Fibroblast of lung (primary cell): ENCODE results near the gene HEATR9. TPM values are rescaled to one million over a fixed set of nuclear protein-coding genes. Genes with fewer than 3 reads are reported as not detected.
A peak's percentile ranks its signal among the peaks of the same experiment; 100 is the strongest.

Source experiments
- DNase-seq, 2 donors: peaks; one replicate each; pipeline versions ENCODE4 v3.0.0 to v3.0.0-alpha.2; 2010; ENCODE audit warnings: low read depth in 2 of 2
- H2AFZ ChIP-seq: 2 replicates; pipeline ENCODE4 v1.5.1; 2012; ENCODE audit warnings: low read length, control low read depth, inconsistent platforms
- H3K27ac ChIP-seq: 2 replicates; pipeline ENCODE4 v1.5.1; 2011; ENCODE audit warnings: low read length, control low read depth; ENCODE audit not compliant: insufficient read depth
- H3K27me3 ChIP-seq: 2 replicates; pipeline ENCODE4 v1.5.1; 2011; ENCODE audit warnings: mild to moderate bottlenecking, low read length; ENCODE audit not compliant: control insufficient read depth, insufficient read depth
- H3K36me3 ChIP-seq: 2 replicates; pipeline ENCODE4 v1.5.1; 2011; ENCODE audit warnings: low read length; ENCODE audit not compliant: control insufficient read depth, insufficient read depth
- H3K4me1 ChIP-seq: 2 replicates; pipeline ENCODE4 v1.5.1; 2011; ENCODE audit warnings: low read length; ENCODE audit not compliant: control insufficient read depth, insufficient read depth; ENCODE audit errors: extremely low read depth
- H3K4me2 ChIP-seq: 2 replicates; pipeline ENCODE4 v1.5.1; 2011; ENCODE audit warnings: low read length, control low read depth; ENCODE audit not compliant: insufficient read depth; ENCODE audit errors: extremely low read depth
- H3K4me3 ChIP-seq, 4 experiments: fragments of 200-600 bp in 1 of 4; sonication (generic) in 1 of 4; replicated peaks in 1 of 4; 2 replicates each; pipeline ENCODE4 v1.5.1; 2011 to 2016; ENCODE audit warnings: low read length in 4 of 4, low read depth in 3 of 4, mild to moderate bottlenecking in 3 of 4, control low read depth in 2 of 4, inconsistent platforms in 1 of 4, mixed read lengths in 1 of 4; ENCODE audit not compliant: insufficient read depth in 1 of 4; ENCODE audit errors: control extremely low read depth in 1 of 4
- H3K79me2 ChIP-seq: 2 replicates; pipeline ENCODE4 v1.5.1; 2012; ENCODE audit warnings: mild to moderate bottlenecking, low read length, inconsistent platforms; ENCODE audit not compliant: control insufficient read depth, insufficient read depth
- H3K9ac ChIP-seq: 2 replicates; pipeline ENCODE4 v1.5.1; 2011; ENCODE audit warnings: mild to moderate bottlenecking, low read length, control low read depth; ENCODE audit not compliant: insufficient read depth
- H3K9me3 ChIP-seq: 2 replicates; pipeline ENCODE4 v1.5.1; 2012; ENCODE audit warnings: low read depth, low read length; ENCODE audit not compliant: control insufficient read depth, insufficient read depth
- H4K20me1 ChIP-seq: 2 replicates; pipeline ENCODE4 v1.5.1; 2011; ENCODE audit warnings: low read length; ENCODE audit not compliant: control insufficient read depth, insufficient read depth; ENCODE audit errors: extremely low read depth
- CTCF ChIP-seq, 2 donors: IDR thresholded peaks in 1 of 2; conservative IDR thresholded peaks in 1 of 2; 1 replicate in 1 of 2; 2 replicates in 1 of 2; pipeline ENCODE4 v1.5.1; 2011 to 2012; ENCODE audit warnings: low read length in 2 of 2, control low read depth in 1 of 2, inconsistent platforms in 1 of 2, low read depth in 1 of 2, mild to moderate bottlenecking in 1 of 2
- EZH2 ChIP-seq: IDR thresholded peaks from 2 replicates; pipeline ENCODE4 v1.5.1; 2012; ENCODE audit warnings: low read length, control low read depth, mild to moderate bottlenecking; ENCODE audit errors: missing control alignments
- polyA plus RNA-seq, 2 donors: library from polyadenylated mRNA; depleted of rRNA in 1 of 2; stranded (reverse) in 1 of 2; unstranded in 1 of 2; fragments of >200 nt; gene quantifications; 2 replicates each; pipeline ENCODE4 v1.2.1, GENCODE V29; 2011 to 2012; ENCODE audit warnings: missing spikeins in 1 of 2
- total RNA-seq: library from RNA; depleted of rRNA; stranded (reverse); fragments of >200 nt; gene quantifications from 2 replicates; pipeline ENCODE4 v1.2.1, GENCODE V29; 2014

Gene HEATR9
- total and polyA plus RNA-seq, 2 donors (not counting 1 experiment from before 2014, with no cell fraction given), result not detected

DNA sequence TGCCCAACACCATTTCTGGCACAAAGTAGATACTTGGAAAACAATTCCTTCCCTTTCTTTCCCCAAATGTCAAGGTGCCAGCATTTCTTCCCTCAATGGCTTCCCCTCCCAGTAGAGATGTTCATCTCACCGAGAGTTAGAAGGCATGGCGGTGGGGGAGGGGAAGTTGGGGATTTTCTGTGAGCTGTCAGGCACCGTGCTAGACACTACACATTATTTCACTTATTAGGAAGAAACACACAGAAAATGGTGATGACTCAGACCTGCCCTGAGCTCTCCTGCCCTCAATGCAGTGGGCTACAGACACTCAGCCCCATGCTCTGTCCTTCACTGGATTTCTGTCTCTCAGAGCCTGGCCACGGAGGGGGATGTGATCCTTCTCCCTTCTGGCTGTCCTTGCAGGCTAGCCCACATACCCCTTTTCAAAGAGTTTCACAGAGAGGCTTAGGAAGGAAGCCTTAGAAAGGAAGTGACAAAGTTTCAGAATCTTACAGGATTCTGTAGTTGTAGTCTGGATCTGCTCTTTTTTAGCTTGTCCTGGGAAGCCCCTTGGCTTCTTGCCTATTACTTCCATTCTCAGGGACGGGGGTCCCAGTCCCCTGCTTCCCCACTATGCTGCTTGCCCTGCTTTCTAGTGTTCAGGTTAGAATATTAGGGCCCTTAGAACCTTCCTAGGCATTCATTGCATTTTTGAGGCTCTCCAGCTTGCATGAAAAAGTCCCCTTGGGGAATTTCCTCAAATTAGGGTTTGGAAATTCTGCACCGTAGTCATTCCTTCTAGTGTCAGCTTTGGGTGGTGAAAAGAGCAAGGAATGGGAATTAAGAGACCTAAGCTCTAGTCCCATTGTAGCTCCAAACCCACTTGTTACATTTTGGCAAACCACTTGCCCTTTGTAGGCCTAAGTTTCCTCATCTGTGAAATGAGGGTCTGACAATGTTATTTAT, 23.7 kb upstream of the HEATR9 start:
- H3K36me3 ChIP-seq, result no peaks in the 10 kb centered on the region
- no peak overlapping the region for H3K4me3 ChIP-seq
- TF ChIP-seq CTCF (conservative IDR thresholded peaks at IDR 0.05 in 1 of 2, IDR thresholded peaks at IDR 0.05 in 1 of 2; ENCODE audit: low read depth in 1 of 2, low read length in 2 of 2), result no peak
- no peak for TF ChIP-seq EZH2
- no peak overlapping the region for H3K4me2 ChIP-seq
- no peak overlapping the region for H3K27ac ChIP-seq
- no peak overlapping the region for H3K9ac ChIP-seq
- H3K79me2 ChIP-seq, result no peaks in the 10 kb centered on the region
- no peak overlapping the region for H2AFZ ChIP-seq
- H3K4me1 ChIP-seq, result no peaks in the 10 kb centered on the region
- H3K27me3 ChIP-seq, result no peaks in the 10 kb centered on the region
- DNase-seq, result peak in 1 of 2 donors; percentile 22
- H3K9me3 ChIP-seq, result no peaks in the 10 kb centered on the region
- no peaks in the 10 kb centered on the region for H4K20me1 ChIP-seq

GRCh38 chr17:35891269-35891668, 22.6 kb upstream of the HEATR9 start:
- no peaks in the 10 kb centered on the region for H3K9me3 ChIP-seq
- H3K9ac ChIP-seq, result no peak overlapping the region
- H3K4me3 ChIP-seq, result no peak overlapping the region
- no peaks in the 10 kb centered on the region for H4K20me1 ChIP-seq
- no peaks in the 10 kb centered on the region for H3K4me1 ChIP-seq
- H3K36me3 ChIP-seq, result no peaks in the 10 kb centered on the region
- TF ChIP-seq EZH2, result no peak
- TF ChIP-seq CTCF (conservative IDR thresholded peaks at IDR 0.05 in 1 of 2, IDR thresholded peaks at IDR 0.05 in 1 of 2; ENCODE audit: low read depth in 1 of 2, low read length in 2 of 2), result no peak
- no peak overlapping the region for H3K4me2 ChIP-seq
- no peak overlapping the region for H3K27ac ChIP-seq
- H3K27me3 ChIP-seq, result no peaks in the 10 kb centered on the region
- no peaks in the 10 kb centered on the region for H3K79me2 ChIP-seq
- H2AFZ ChIP-seq, result no peak overlapping the region
- no peak for DNase-seq

DNA sequence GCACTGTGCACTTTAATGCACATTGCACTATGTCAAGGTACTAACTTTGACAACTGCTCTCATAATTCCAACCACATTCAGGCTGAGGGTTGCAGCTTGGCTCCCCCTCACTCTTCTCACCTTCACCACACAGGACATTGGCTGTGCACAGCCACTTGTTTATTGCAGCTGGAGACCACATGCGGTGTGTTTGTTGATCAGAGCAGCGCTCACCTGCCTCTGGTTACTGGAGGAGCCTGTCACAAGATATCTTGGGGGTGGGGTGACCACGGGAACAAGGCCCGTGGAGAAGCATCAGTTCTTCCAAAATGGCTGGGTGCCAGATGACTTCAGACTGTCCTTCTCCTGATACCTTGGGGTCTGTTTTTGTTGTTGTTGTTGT, 22.1 kb upstream of the HEATR9 start:
- no peak overlapping the region for H3K4me2 ChIP-seq
- no peak for TF ChIP-seq EZH2
- TF ChIP-seq CTCF (conservative IDR thresholded peaks at IDR 0.05 in 1 of 2, IDR thresholded peaks at IDR 0.05 in 1 of 2; ENCODE audit: low read depth in 1 of 2, low read length in 2 of 2), result no peak

More for the DNA sequence above, 22.1 kb upstream of the HEATR9 start:
- Histone ChIP-seq H3K27ac (no peak overlapping the region), H3K79me2 (no peaks in the 10 kb centered on the region), H4K20me1 (no peaks in the 10 kb centered on the region), H3K9ac (no peak overlapping the region), H2AFZ (no peak overlapping the region), H3K36me3 (no peaks in the 10 kb centered on the region), H3K4me1 (no peaks in the 10 kb centered on the region), H3K27me3 (no peaks in the 10 kb centered on the region), H3K4me3 (no peak overlapping the region), H3K9me3 (no peaks in the 10 kb centered on the region)
- DNase-seq, result no peak
